Measurements from ENCODE around the gene MYH13.

Gene MYH13

DNA sequence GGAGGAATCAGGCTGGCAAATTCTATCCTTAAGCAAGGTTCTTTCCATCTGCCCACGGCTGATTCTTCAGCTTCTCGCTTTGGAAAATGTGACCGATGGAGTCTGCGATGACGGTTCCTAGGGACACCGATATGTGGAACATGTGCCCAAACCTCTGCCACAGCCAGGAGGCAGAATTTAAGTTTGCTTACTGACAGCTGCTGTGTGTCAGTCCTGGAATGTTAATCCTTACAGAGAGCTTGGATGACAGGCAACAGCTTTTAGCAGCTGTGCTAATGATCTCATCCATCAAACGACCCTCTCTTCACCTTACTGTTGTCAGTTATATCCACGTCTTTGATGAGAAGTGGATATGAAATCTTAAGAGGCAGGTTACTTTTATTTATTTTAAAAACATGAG lies 11.4 kb upstream of the MYH13 start:
- DNase-seq (ENCODE audit: low read depth, low spot score): no peak
- ChIA-PET CTCF (no interaction called here), POLR2A (no interaction called here)
- TF ChIP-seq, protein P1, sequence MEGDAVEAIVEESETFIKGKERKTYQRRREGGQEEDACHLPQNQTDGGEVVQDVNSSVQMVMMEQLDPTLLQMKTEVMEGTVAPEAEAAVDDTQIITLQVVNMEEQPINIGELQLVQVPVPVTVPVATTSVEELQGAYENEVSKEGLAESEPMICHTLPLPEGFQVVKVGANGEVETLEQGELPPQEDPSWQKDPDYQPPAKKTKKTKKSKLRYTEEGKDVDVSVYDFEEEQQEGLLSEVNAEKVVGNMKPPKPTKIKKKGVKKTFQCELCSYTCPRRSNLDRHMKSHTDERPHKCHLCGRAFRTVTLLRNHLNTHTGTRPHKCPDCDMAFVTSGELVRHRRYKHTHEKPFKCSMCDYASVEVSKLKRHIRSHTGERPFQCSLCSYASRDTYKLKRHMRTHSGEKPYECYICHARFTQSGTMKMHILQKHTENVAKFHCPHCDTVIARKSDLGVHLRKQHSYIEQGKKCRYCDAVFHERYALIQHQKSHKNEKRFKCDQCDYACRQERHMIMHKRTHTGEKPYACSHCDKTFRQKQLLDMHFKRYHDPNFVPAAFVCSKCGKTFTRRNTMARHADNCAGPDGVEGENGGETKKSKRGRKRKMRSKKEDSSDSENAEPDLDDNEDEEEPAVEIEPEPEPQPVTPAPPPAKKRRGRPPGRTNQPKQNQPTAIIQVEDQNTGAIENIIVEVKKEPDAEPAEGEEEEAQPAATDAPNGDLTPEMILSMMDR (IDR thresholded peaks at IDR 0.05; ENCODE audit: insufficient read depth, low read length, missing control alignments): no peak
- no peak overlapping the region for H3K4me3 ChIP-seq (ENCODE audit: low read depth, low read length)

DNA sequence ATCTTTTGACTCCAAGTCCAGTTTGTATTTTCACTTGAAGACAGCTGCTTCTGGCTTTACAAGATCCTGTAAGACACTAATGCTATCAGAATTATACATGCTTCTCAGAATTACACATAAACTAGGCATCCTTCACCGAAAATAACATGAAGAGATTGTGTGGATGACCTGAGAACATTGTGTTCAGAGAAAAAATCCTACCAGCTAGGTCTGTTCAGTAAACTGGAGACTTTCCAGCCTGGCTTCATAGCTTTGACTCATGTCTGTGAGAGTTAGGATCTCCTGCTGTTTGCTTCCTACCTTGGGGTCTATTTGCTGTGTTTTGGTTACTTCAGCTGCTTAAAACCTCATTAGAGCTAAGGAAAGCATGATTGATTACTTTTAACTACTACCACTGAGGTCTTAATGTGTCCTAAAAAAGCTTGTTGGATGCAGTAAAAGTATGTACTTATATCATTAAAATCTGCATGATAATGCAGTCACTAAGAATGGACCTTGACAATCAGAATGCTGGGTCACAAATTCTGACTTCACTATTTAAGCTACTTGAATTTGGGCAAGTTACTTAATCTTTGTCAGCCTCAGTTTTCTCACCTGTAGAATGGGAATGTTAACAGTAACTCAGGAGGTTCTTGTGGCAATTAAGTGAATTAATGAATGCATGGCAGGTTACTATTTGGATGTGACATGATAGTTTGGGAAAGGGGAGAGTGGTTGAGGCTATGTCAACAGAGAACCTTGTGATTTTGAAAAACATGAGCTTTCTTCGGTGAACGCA lies 8.0 kb upstream of the MYH13 start:
- H3K4me3 ChIP-seq (ENCODE audit: low read depth, low read length): no peak overlapping the region
- no peak for DNase-seq (ENCODE audit: low read depth, low spot score)
- ChIA-PET CTCF (interaction anchor here (1.2 kb wide), 1 partner anchor 236 kb away, joined by 5 read pairs; no protein-coding TSS in a partner anchor), POLR2A (no interaction called here)
- TF ChIP-seq, protein P1 (IDR thresholded peaks at IDR 0.05; ENCODE audit: insufficient read depth, low read length, missing control alignments): no peak

DNA sequence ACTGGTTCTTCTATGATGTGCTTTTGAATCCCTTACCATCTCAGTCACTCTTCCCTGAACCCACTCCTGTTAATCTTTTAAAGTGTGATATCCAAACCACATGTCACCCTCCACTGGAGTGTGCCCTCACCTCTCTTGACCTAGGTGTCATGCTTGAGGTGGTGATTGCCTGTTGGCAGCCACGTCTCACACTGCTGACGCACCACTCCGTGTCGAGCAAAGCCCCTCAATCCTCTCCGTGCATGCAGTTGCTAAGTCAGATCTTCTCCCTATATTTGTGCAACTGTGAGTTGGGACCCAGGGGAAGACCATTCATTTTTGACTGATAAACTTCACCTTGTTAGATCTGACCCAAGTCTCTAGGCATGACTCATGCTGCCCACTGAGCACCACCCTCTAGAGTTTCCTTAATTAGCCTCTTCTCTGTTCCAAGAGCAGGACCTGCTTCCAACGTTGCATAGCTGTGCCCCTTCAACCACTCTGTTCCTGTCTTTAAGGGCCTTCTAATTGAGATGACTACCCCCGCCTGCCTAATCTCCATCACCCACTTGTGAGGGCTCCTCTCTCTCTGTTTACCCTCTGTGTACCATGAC lies 2.7 kb downstream of the MYH13 start:
- DNase-seq (ENCODE audit: low read depth, low spot score): no peak
- TF ChIP-seq, protein P1 (IDR thresholded peaks at IDR 0.05; ENCODE audit: insufficient read depth, low read length, missing control alignments): no peak
- H3K4me3 ChIP-seq (ENCODE audit: low read depth, low read length): no peak overlapping the region
- CTCF ChIA-PET: no interaction called here
- POLR2A ChIA-PET: no interaction called here

DNA sequence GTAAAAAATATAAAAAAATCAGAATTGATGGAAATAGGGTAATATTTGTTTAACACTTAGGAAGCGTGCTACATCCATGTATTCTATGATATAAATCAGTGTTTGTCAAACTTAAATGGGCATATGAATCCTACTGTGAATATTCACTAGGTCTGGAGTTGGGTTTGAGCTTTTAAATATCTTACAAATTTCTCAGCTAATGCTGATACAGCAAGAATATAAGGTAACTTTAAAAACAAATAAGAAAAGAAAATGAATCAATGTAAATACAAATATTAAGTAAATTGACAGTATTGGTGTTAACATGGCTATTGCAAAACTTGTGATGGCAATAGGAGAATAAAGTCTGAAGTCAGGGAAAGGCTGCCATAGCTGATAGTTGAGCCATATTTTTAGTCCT lies 3.6 kb downstream of the MYH13 start:
- TF ChIP-seq, protein P1 (IDR thresholded peaks at IDR 0.05; ENCODE audit: insufficient read depth, low read length, missing control alignments): no peak
- ChIA-PET POLR2A (no interaction called here), CTCF (no interaction called here)
- no peak overlapping the region for H3K4me3 ChIP-seq (ENCODE audit: low read depth, low read length)
- DNase-seq (ENCODE audit: low read depth, low spot score): no peak

DNA sequence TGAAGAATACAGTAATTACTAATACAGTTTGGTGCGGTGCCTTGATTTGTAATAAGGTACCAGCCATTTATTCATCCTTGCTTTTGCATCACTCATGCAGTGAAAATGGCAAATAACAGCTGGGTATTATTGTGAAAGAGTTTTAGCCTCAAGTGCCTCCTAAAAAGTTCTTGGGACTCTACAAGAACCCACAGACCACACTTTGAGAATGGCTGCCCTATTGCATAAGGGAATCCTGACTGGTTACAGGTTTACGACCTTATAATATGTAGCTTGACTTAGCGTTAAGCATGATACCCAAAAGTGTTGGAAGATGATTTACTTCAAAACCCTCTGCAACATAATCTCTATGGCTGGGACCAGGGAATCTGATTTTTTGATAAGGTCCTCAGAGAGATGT lies 4.2 kb downstream of the MYH13 start:
- POLR2A ChIA-PET: no interaction called here
- TF ChIP-seq, protein P1 (IDR thresholded peaks at IDR 0.05; ENCODE audit: insufficient read depth, low read length, missing control alignments): no peak
- CTCF ChIA-PET: no interaction called here
- no peak overlapping the region for H3K4me3 ChIP-seq (ENCODE audit: low read depth, low read length)
- DNase-seq (ENCODE audit: low read depth, low spot score): no peak

DNA sequence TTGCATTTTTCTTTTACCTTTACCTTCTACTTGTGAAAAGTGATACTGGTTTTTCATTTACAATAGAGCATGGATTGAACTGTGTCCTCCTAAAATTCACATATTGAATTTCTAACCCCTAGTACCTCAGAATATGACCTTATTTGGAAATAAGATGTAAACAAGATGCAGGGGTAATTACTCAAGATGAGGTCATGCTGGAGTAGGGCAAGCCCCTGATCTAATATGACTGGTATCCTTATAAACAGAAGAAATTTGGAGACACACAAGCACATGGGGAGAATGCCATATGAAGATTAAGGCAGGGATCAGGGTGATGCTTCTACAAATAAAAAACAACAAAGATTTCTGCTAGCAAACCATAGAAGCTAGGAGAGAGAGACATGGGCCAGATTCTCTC lies 12.2 kb downstream of the MYH13 start:
- ChIA-PET POLR2A (no interaction called here), CTCF (no interaction called here)
- TF ChIP-seq, protein P1 (IDR thresholded peaks at IDR 0.05; ENCODE audit: insufficient read depth, low read length, missing control alignments): no peak
- no peak overlapping the region for H3K4me3 ChIP-seq (ENCODE audit: low read depth, low read length)
- no peak for DNase-seq (ENCODE audit: low read depth, low spot score)

Data from AG04449 (cell line).